ENCODE measurements around the gene TIPARP.

- TF ChIP-seq CTCF (IDR thresholded peaks at IDR 0.05; ENCODE audit: low read length) (no peak), EZH2 (optimal IDR thresholded peaks at IDR 0.05; ENCODE audit: low read depth, low read length) (no peak), EZH2phosphoT487 (IDR thresholded peaks at IDR 0.05; ENCODE audit: low read length) (no peak)
Measured at GRCh38 chr3:156718622-156719306, 44.4 kb downstream of the TIPARP start.

Measured in MM.1S (cell line).